Measurements from ENCODE around the gene CDHR3. TPM values are rescaled to one million over a fixed set of nuclear protein-coding genes. Genes with fewer than 3 reads are reported as not detected.

CDHR3 gene
- total RNA-seq, 1 donor: 14.0 TPM

DNA sequence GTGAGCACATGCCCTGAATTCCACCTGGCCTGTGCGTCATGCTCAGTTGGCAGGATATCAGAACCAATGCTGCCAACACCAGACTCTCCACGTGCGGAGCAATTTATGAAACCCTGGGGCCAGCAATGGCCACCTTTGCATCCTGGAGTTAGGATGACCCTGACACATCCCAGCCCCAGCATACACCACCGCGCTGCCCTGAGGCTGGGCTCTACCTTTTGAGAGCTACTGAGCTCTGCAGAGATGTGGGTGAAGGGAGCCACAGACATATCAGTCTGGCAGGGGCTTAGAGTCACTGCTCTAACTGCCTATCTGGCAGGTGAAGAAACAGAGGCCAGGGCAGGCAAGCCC, 107.1 kb downstream of the CDHR3 start:
- no peak overlapping the region for H3K4me3 ChIP-seq (ENCODE audit: low read depth, low read length)
- DNase-seq (ENCODE audit: low read depth): no peak
- TF ChIP-seq, protein P1, sequence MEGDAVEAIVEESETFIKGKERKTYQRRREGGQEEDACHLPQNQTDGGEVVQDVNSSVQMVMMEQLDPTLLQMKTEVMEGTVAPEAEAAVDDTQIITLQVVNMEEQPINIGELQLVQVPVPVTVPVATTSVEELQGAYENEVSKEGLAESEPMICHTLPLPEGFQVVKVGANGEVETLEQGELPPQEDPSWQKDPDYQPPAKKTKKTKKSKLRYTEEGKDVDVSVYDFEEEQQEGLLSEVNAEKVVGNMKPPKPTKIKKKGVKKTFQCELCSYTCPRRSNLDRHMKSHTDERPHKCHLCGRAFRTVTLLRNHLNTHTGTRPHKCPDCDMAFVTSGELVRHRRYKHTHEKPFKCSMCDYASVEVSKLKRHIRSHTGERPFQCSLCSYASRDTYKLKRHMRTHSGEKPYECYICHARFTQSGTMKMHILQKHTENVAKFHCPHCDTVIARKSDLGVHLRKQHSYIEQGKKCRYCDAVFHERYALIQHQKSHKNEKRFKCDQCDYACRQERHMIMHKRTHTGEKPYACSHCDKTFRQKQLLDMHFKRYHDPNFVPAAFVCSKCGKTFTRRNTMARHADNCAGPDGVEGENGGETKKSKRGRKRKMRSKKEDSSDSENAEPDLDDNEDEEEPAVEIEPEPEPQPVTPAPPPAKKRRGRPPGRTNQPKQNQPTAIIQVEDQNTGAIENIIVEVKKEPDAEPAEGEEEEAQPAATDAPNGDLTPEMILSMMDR (IDR thresholded peaks at IDR 0.05; ENCODE audit: insufficient read depth, low read length): no peak

DNA sequence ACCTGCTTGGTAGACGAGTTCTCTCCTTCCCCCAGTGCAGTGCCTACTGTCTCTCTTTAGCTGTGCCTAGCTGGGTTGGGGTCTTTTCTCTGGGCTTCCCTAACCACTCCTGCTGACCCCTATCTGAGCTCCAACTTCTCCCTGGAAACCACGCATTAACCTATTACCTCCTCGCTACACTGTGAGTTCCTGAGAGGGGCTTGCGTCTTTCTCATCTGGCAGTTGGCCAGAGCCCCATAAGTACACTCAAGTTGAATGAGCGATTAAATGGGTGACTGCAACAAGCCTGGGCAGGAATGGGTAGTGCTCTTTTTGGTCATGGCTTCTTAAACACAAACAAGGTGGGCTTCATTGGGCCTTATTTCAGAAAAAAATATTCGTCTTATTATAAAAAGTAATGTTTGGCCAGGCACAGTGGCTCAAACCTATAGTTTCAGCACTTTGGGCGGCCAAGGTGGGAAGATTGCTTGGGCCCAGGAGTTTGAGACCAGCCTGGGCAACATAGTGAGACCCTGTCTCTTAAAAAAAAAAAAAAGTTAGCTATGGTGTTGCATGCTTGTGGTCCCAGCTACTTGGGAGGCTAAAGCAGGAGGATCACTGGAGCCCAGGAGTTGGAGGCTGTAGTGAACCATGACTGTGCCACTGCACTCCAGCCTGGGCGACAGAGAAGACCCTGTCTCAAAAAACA, 107.6 kb downstream of the CDHR3 start:
- TF ChIP-seq, protein P1 (IDR thresholded peaks at IDR 0.05; ENCODE audit: insufficient read depth, low read length): no peak
- DNase-seq (ENCODE audit: low read depth): no peak
- H3K4me3 ChIP-seq (ENCODE audit: low read depth, low read length): no peak overlapping the region

DNA sequence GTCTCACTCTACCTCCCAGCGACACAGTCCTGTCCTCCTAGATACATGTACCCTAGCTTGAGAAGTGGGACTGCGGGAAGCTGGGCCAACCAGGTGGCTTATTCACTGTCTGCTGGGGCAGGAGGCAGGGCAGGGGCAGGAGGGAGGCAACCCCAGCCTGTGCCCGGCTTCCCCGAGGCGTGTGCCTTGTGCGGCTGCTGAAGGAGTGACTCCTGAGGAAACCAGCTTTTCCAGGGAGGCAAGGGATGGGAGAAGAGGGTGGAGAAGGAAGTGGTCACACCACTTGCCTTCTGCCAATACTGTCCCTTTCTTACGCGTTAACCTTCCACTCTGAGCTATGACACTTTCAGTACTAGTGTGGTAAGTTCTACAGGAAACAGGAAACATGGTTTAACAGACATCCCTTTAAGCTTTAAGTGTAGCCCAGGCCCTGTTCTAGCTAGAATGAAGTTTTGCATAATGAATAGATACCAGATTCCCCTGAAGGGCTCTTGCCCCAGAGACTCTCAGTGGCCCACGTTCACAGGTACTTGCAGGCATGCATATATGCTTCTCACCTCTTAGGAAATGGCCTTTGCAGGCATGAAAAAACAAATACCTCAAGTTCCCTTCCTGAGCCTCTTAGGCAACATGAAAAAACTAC, 108.4 kb downstream of the CDHR3 start:
- no peak for DNase-seq (ENCODE audit: low read depth)
- H3K4me3 ChIP-seq (ENCODE audit: low read depth, low read length): no peak overlapping the region
- TF ChIP-seq, protein P1 (IDR thresholded peaks at IDR 0.05; ENCODE audit: insufficient read depth, low read length): no peak

DNA sequence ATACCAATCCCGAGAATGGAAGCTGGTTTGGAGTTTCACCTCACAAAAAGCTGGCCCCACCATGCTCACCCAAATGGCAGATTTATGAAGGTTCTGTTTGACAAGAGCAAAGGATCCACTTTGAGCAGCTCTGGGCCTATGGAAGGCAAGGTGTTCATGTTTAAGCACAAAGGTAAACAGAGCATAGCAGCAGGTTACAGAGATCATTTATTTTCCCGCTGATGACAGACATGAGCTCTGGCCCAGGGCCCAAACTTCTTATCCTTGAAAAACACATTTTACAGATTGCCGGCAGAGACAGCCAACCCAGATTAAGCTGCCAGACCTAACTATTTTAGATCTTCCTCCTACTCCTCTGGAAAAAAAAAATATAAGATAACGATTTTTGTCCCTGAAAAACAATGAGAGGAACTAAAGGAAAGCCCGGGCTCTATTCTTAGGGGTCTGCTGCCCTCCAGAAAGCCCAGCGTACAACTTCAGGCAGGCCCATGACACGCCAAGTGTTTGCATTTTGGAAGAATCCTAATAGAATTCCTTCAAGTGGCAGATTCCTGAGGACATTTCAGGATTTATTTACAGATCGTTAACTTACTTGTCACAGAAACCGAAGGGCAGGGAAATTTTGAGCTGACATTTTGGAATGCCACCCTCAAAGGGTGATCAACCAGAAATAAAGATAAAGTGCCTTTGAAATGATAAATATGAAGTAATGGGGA, 109.1 kb downstream of the CDHR3 start:
- peak; percentile 24 for DNase-seq (ENCODE audit: low read depth)
- H3K4me3 ChIP-seq (ENCODE audit: low read depth, low read length): no peak overlapping the region
- TF ChIP-seq, protein P1 (IDR thresholded peaks at IDR 0.05; ENCODE audit: insufficient read depth, low read length): no peak

DNA sequence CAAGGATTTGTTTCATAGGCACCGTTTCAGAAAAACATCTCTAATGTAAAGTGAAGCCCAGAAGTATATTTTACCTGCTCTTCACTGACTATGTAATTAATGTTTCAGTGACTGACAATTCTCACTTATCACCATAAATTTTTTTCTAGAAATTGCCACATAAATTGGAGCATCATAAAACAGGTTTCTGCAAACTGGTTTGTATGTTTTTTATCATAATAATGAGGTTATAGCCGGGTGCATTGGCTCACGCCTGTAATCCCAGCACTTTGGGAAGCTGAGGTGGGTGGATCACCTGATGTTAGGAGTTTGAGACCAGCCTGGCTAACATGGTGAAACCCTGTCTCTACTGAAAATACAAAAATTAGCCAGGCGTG, 109.6 kb downstream of the CDHR3 start:
- TF ChIP-seq, protein P1 (IDR thresholded peaks at IDR 0.05; ENCODE audit: insufficient read depth, low read length): no peak
- no peak for DNase-seq (ENCODE audit: low read depth)
- H3K4me3 ChIP-seq (ENCODE audit: low read depth, low read length): no peak overlapping the region

DNA sequence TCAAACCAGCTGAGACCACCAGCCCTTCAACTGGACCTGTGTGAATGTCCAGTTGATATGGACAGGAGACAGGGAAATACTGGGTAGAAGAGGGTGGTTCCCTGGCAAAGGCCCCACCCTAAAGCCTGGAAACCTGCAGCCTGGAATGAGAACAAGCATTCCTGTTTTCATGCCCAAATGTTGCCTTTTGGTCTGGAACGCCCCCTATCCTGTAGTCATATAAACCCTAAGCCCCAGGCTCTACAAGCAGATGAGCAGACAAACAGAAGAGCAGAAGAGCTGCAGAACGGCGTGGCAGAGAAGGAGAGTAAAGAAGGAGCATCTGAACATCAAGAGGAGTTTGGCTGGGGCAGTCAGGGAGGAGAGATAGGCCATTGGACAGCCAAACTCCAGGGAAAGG, 110.6 kb downstream of the CDHR3 start:
- TF ChIP-seq, protein P1 (IDR thresholded peaks at IDR 0.05; ENCODE audit: insufficient read depth, low read length): no peak
- no peak for DNase-seq (ENCODE audit: low read depth)
- no peak overlapping the region for H3K4me3 ChIP-seq (ENCODE audit: low read depth, low read length)
